ENCODE data around the gene MED23. TPM values are rescaled to one million over a fixed set of nuclear protein-coding genes. Genes with fewer than 3 reads are reported as not detected.

Gene MED23
- total and polyA plus RNA-seq, 9 of the 15 experiments (the other 6 are each of a cell fraction or from before 2014, with no cell fraction given) = 13.7 to 61.2 (median 27.2) TPM

GRCh38 chr6:131636880-131637792, 9.1 kb upstream of the MED23 start, which contains the start of gene ENPP3 (continued):
- no peak for TF ChIP-seq ZBTB33 (CRISPR knock-in tag; IDR thresholded peaks at IDR 0.05)
- TF ChIP-seq TBP (optimal IDR thresholded peaks at IDR 0.05; ENCODE audit: low read depth, low read length) = peak; percentile 87
- TF ChIP-seq ZNF354B (CRISPR knock-in tag; IDR thresholded peaks at IDR 0.05) = no peak
- TF ChIP-seq ZNF232 (CRISPR knock-in tag; IDR thresholded peaks at IDR 0.05) = no peak
- TF ChIP-seq KLF1 (tag; IDR thresholded peaks at IDR 0.05) = no peak
- TF ChIP-seq, protein P1, sequence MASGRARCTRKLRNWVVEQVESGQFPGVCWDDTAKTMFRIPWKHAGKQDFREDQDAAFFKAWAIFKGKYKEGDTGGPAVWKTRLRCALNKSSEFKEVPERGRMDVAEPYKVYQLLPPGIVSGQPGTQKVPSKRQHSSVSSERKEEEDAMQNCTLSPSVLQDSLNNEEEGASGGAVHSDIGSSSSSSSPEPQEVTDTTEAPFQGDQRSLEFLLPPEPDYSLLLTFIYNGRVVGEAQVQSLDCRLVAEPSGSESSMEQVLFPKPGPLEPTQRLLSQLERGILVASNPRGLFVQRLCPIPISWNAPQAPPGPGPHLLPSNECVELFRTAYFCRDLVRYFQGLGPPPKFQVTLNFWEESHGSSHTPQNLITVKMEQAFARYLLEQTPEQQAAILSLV (tag; IDR thresholded peaks at IDR 0.05) = peak; percentile 66; the same call in 1 of the 2 replicates
- no peak for TF ChIP-seq CBX1 (IDR thresholded peaks at IDR 0.05; ENCODE audit: low read depth)
- TF ChIP-seq KHSRP (IDR thresholded peaks at IDR 0.05) = no peak
- TF ChIP-seq, protein P2, sequence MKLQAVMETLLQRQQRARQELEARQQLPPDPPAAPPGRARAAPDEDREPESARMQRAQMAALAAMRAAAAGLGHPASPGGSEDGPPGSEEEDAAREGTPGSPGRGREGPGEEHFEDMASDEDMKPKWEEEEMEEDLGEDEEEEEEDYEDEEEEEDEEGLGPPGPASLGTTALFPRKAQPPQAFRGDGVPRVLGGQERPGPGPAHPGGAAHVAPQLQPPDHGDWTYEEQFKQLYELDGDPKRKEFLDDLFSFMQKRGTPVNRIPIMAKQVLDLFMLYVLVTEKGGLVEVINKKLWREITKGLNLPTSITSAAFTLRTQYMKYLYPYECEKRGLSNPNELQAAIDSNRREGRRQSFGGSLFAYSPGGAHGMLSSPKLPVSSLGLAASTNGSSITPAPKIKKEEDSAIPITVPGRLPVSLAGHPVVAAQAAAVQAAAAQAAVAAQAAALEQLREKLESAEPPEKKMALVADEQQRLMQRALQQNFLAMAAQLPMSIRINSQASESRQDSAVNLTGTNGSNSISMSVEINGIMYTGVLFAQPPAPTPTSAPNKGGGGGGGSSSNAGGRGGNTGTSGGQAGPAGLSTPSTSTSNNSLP (IDR thresholded peaks at IDR 0.05; ENCODE audit: borderline replicate concordance, low read depth, low read length) = no peak; the same call in 1 of the 2 replicates
- TF ChIP-seq ZNF77 (CRISPR knock-in tag; IDR thresholded peaks at IDR 0.05) = no peak
- TF ChIP-seq CBFA2T3 (IDR thresholded peaks at IDR 0.05) = no peak
- TF ChIP-seq SRSF7 (optimal IDR thresholded peaks at IDR 0.05; ENCODE audit: low read depth, low read length) = no peak
- no peak for TF ChIP-seq ZFP36 (IDR thresholded peaks at IDR 0.05; ENCODE audit: low read depth, low read length, partially characterized antibody)
- TF ChIP-seq, protein P3, sequence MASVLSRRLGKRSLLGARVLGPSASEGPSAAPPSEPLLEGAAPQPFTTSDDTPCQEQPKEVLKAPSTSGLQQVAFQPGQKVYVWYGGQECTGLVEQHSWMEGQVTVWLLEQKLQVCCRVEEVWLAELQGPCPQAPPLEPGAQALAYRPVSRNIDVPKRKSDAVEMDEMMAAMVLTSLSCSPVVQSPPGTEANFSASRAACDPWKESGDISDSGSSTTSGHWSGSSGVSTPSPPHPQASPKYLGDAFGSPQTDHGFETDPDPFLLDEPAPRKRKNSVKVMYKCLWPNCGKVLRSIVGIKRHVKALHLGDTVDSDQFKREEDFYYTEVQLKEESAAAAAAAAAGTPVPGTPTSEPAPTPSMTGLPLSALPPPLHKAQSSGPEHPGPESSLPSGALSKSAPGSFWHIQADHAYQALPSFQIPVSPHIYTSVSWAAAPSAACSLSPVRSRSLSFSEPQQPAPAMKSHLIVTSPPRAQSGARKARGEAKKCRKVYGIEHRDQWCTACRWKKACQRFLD (CRISPR knock-in tag; IDR thresholded peaks at IDR 0.05) = no peak
- peak; percentile 31; the same call in 1 of the 2 replicates for TF ChIP-seq PML (IDR thresholded peaks at IDR 0.05; ENCODE audit: low read length)
- TF ChIP-seq CHD1 (IDR thresholded peaks at IDR 0.05; ENCODE audit: low read length) = peak; percentile 59
- peak; percentile 5; the same call in 1 of the 2 replicates for TF ChIP-seq NFIC (IDR thresholded peaks at IDR 0.05)
- no peak for TF ChIP-seq ZFX (CRISPR knock-in tag; IDR thresholded peaks at IDR 0.05)
- TF ChIP-seq RBM15 (IDR thresholded peaks at IDR 0.05; ENCODE audit: insufficient read depth, low read length) = no peak
- no peak for TF ChIP-seq DIDO1 (tag; IDR thresholded peaks at IDR 0.05; ENCODE audit: low read depth)
- no peak for TF ChIP-seq OTX1 (CRISPR knock-in tag; IDR thresholded peaks at IDR 0.05)
- no peak for TF ChIP-seq ZNF282 (CRISPR knock-in tag; IDR thresholded peaks at IDR 0.05)
- TF ChIP-seq SRSF3 (IDR thresholded peaks at IDR 0.05; ENCODE audit: insufficient read depth, low read length) = no peak
- TF ChIP-seq KDM5B (IDR thresholded peaks at IDR 0.05; ENCODE audit: insufficient replicate concordance, low read depth, low read length) = peak; percentile 50
